Smooth muscle cell (in vitro differentiated cells): Measurements from ENCODE around the gene NCDN. TPM values are rescaled to one million over a fixed set of nuclear protein-coding genes. Genes with fewer than 3 reads are reported as not detected.

Source experiments
- DNase-seq: peaks from one replicate; lab custom pipeline; 2025; ENCODE audit not compliant: unreplicated experiment; lab: John Stamatoyannopoulos, UW
- H2AFZ ChIP-seq: fragments of 200-600 bp; sonication (generic); 2 replicates; pipeline ENCODE4 v1.6.0; 2016; ENCODE audit warnings: antibody characterized with exemption, low read depth, mild to moderate bottlenecking
- H3F3A ChIP-seq: fragments of 200-600 bp; sonication (generic); 2 replicates; pipeline ENCODE4 v1.6.0; 2017; ENCODE audit warnings: antibody characterized with exemption, low read depth
- H3K27ac ChIP-seq: fragments of 200-600 bp; sonication (generic); 2 replicates; pipeline ENCODE4 v1.5.1; 2016; ENCODE audit warnings: low read depth, mild to moderate bottlenecking
- H3K27me3 ChIP-seq: fragments of 200-600 bp; sonication (generic); 2 replicates; pipeline ENCODE4 v1.6.1; 2016; ENCODE audit warnings: low read depth, mild to moderate bottlenecking
- H3K36me3 ChIP-seq: fragments of 200-600 bp; sonication (generic); 2 replicates; pipeline ENCODE4 v1.5.1; 2016; ENCODE audit warnings: low read depth
- H3K4me1 ChIP-seq: fragments of 200-600 bp; sonication (generic); 2 replicates; pipeline ENCODE4 v1.5.1; 2016; ENCODE audit warnings: low read depth
- H3K4me2 ChIP-seq: fragments of 200-600 bp; sonication (generic); 2 replicates; pipeline ENCODE4 v1.6.0; 2016; ENCODE audit warnings: mild to moderate bottlenecking
- H3K4me3 ChIP-seq: fragments of 200-600 bp; sonication (generic); 2 replicates; pipeline ENCODE4 v1.5.1; 2016; ENCODE audit warnings: mild to moderate bottlenecking
- H3K79me2 ChIP-seq: fragments of 200-600 bp; sonication (generic); 2 replicates; pipeline ENCODE4 v1.6.0; 2016; ENCODE audit warnings: low read depth, mild to moderate bottlenecking
- H3K9ac ChIP-seq: fragments of 200-600 bp; sonication (generic); 2 replicates; pipeline ENCODE4 v1.6.0; 2016; ENCODE audit warnings: low read depth
- H3K9me3 ChIP-seq: fragments of 200-600 bp; sonication (generic); replicated peaks from 2 replicates; pipeline ENCODE4 v1.5.1; 2016; ENCODE audit warnings: low read depth
- H4K20me1 ChIP-seq: fragments of 200-600 bp; sonication (generic); 2 replicates; pipeline ENCODE4 v1.6.0; 2016; ENCODE audit warnings: low read depth
- CTCF ChIP-seq: fragments of 200-600 bp; sonication (generic); IDR thresholded peaks from 2 replicates; pipeline ENCODE4 v1.5.1; 2017; ENCODE audit warnings: borderline replicate concordance, mild to moderate bottlenecking, antibody characterized with exemption; ENCODE audit not compliant: insufficient read depth, poor library complexity, severe bottlenecking
- WGBS: methylation state at CpG from one replicate; pipeline ENCODE4 v1.1.7; 2016; ENCODE audit warnings: low lambda C conversion rate; 5-methylcytosine and 5-hydroxymethylcytosine counted together
- polyA plus RNA-seq: library from polyadenylated mRNA; unstranded; fragments of >200 nt; fragmentation: Nextera tagmentation; extraction: Ambion mirVana; gene quantifications from 2 replicates; pipeline ENCODE4 v1.2.1, GENCODE V29; 2016
- total RNA-seq: library from RNA; depleted of rRNA; stranded (reverse); fragments of >200 nt; gene quantifications from 2 replicates; pipeline ENCODE4 v1.2.3, GENCODE V29; 2014

NCDN gene
- total and polyA plus RNA-seq, 2 experiments from 2014 or later, result 12.2 to 25.8 TPM

- TF ChIP-seq CTCF, result no peak
- no peak for DNase-seq
- no peaks in the 10 kb centered on the region for H3K36me3 ChIP-seq
- H4K20me1 ChIP-seq, result peaks cover 38% of the 10 kb centered on the region
- no peaks in the 10 kb centered on the region for H3K9me3 ChIP-seq
- peaks cover 21% of the 10 kb centered on the region for H3K79me2 ChIP-seq
- no peaks in the 10 kb centered on the region for H3K27me3 ChIP-seq
- no peak overlapping the region for H3K9ac ChIP-seq
- H3K4me1 ChIP-seq, result peaks cover 10% of the 10 kb centered on the region
- peaks cover 4% of the 10 kb centered on the region for H3F3A ChIP-seq
- WGBS, result 88% methylated on average over 7 of the region's 7 CpGs
- H3K4me3 ChIP-seq, result no peak overlapping the region
- H2AFZ ChIP-seq, result no peak overlapping the region
- H3K27ac ChIP-seq, result no peak overlapping the region
- H3K4me2 ChIP-seq, result peak overlapping the region; percentile 99
These were observed 1.8 kb downstream of the NCDN start for GRCh38 chr1:35559317-35559944.

DNA sequence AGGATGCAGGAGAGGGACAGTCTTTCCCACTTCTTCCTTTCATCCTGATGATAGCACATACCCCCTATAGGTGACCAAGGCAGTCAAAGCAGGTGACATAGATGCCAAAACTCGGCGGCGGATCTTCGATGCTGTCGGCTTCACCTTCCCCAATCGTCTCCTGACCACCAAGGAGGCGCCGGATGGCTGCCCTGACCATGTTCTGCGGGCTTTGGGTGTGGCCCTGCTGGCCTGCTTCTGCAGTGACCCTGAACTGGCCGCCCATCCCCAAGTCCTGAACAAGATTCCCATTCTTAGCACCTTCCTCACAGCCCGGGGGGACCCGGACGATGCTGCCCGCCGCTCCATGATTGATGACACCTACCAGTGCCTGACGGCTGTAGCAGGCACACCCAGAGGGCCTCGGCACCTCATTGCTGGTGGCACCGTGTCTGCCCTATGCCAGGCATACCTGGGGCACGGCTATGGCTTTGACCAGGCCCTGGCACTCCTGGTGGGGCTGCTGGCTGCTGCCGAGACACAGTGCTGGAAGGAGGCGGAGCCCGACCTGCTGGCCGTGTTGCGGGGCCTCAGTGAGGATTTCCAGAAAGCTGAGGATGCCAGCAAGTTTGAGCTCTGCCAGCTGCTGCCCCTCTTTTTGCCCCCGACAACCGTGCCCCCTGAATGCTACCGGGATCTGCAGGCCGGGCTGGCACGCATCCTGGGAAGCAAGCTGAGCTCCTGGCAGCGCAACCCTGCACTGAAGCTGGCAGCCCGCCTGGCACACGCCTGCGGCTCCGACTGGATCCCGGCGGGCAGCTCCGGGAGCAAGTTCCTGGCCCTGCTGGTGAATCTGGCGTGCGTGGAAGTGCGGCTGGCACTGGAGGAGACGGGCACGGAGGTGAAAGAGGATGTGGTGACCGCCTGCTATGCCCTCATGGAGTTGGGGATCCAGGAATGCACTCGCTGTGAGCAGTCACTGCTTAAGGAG lies 2.9 kb downstream of the NCDN start:
- H4K20me1 ChIP-seq, result peaks cover 38% of the 10 kb centered on the region
- no peak for DNase-seq
- H3K79me2 ChIP-seq, result peaks cover 11% of the 10 kb centered on the region
- H2AFZ ChIP-seq, result no peak overlapping the region
- no peaks in the 10 kb centered on the region for H3K9me3 ChIP-seq
- no peak overlapping the region for H3K4me2 ChIP-seq
- H3F3A ChIP-seq, result no peaks in the 10 kb centered on the region
- H3K4me3 ChIP-seq, result no peak overlapping the region
- no peak overlapping the region for H3K27ac ChIP-seq
- no peaks in the 10 kb centered on the region for H3K36me3 ChIP-seq
- WGBS, result 95% methylated on average over 44 of the region's 44 CpGs
- TF ChIP-seq CTCF, result no peak
- no peak overlapping the region for H3K9ac ChIP-seq
- peaks cover 10% of the 10 kb centered on the region for H3K4me1 ChIP-seq
- H3K27me3 ChIP-seq, result no peaks in the 10 kb centered on the region

- Histone ChIP-seq H3F3A (no peaks in the 10 kb centered on the region), H4K20me1 (peaks cover 32% of the 10 kb centered on the region), H3K27me3 (no peaks in the 10 kb centered on the region), H3K9ac (no peak overlapping the region), H3K9me3 (no peaks in the 10 kb centered on the region), H2AFZ (no peak overlapping the region), H3K4me2 (no peak overlapping the region), H3K4me1 (peaks cover 3% of the 10 kb centered on the region), H3K36me3 (no peaks in the 10 kb centered on the region), H3K79me2 (peaks cover 5% of the 10 kb centered on the region), H3K27ac (no peak overlapping the region), H3K4me3 (no peak overlapping the region)
- TF ChIP-seq CTCF, result no peak
- WGBS, result 95% methylated on average over 10 of the region's 11 CpGs
- DNase-seq, result no peak
These were observed 3.8 kb downstream of the NCDN start for GRCh38 chr1:35561297-35561971.
